K562 (cell line): ENCODE data around the gene TXNDC8. TPM values are rescaled to one million over a fixed set of nuclear protein-coding genes. Genes with fewer than 3 reads are reported as not detected.
A peak's percentile ranks its signal among the peaks of the same experiment; 100 is the strongest.

Experiments used
- polyA plus RNA-seq, 8 experiments: library from polyadenylated mRNA; depleted of rRNA in 4 of 8; stranded (reverse) in 5 of 8; unstranded in 3 of 8; fragments of >200 nt; fragmentation: Nextera tagmentation in 2 of 8; fragmentation: Illumina TruSeq in 1 of 8; extraction: Ambion mirVana in 2 of 8; extraction: Trizol in 1 of 8; gene quantifications; 2 replicates each; pipeline versions ENCODE4 v1.2.1 to v1.2.3, GENCODE V29; 2011 to 2014; ENCODE audit warnings: inconsistent platforms in 1 of 8, missing spikeins in 1 of 8
- total RNA-seq, 7 experiments: library from RNA; depleted of rRNA in 6 of 7; stranded (reverse); fragments of >200 nt in 6 of 7; fragmentation: Illumina TruSeq in 2 of 7; extraction: Trizol in 2 of 7; gene quantifications; 2 replicates each; pipeline versions ENCODE4 v1.2.1 to v1.2.3, GENCODE V29; 2011 to 2021; ENCODE audit warnings: low replicate concordance in 1 of 7
- TF ChIP-seq, protein P1 (sequence below), 2 experiments: fragments of 450-650 bp; formaldehyde crosslinking in 1 of 2; IDR thresholded peaks; 2 replicates each; pipeline versions ENCODE4 v1.4.0 to v1.6.1; 2014 to 2020; ENCODE audit warnings: mild to moderate bottlenecking in 2 of 2, borderline replicate concordance in 1 of 2, low read depth in 1 of 2
- TF ChIP-seq, protein P2 (sequence below), 2 experiments: fragments of 150-350 bp in 1 of 2; IDR thresholded peaks; 2 replicates each; pipeline ENCODE4 v1.6.1; 2012 to 2016; ENCODE audit warnings: low read depth in 2 of 2, low read length in 2 of 2, mild to moderate bottlenecking in 1 of 2, moderate library complexity in 1 of 2

Gene TXNDC8
- total and polyA plus RNA-seq, 9 of the 15 experiments (the other 6 are each of a cell fraction or from before 2014, with no cell fraction given), result not detected

DNA sequence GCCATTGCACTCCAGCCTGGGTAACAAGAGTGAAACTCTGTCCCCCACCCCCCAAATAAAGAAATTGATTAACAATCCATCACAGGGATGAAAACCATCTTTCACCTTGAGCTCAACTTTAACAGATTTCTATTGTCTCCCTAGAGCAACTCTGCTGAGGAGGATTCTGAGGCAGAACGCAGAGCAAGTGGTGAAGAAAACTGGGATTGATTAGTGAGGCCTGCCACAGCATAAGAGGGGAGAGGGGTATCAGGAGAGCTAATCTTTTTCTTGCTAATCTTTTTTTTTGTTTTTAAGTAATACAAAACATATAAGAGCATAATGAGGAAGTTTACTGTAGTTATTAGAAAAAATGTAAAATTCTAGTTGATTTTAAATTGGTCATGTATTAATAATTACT lies 8.9 kb downstream of the TXNDC8 start (continued):
- TF ChIP-seq, protein P1, sequence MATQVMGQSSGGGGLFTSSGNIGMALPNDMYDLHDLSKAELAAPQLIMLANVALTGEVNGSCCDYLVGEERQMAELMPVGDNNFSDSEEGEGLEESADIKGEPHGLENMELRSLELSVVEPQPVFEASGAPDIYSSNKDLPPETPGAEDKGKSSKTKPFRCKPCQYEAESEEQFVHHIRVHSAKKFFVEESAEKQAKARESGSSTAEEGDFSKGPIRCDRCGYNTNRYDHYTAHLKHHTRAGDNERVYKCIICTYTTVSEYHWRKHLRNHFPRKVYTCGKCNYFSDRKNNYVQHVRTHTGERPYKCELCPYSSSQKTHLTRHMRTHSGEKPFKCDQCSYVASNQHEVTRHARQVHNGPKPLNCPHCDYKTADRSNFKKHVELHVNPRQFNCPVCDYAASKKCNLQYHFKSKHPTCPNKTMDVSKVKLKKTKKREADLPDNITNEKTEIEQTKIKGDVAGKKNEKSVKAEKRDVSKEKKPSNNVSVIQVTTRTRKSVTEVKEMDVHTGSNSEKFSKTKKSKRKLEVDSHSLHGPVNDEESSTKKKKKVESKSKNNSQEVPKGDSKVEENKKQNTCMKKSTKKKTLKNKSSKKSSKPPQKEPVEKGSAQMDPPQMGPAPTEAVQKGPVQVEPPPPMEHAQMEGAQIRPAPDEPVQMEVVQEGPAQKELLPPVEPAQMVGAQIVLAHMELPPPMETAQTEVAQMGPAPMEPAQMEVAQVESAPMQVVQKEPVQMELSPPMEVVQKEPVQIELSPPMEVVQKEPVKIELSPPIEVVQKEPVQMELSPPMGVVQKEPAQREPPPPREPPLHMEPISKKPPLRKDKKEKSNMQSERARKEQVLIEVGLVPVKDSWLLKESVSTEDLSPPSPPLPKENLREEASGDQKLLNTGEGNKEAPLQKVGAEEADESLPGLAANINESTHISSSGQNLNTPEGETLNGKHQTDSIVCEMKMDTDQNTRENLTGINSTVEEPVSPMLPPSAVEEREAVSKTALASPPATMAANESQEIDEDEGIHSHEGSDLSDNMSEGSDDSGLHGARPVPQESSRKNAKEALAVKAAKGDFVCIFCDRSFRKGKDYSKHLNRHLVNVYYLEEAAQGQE (IDR thresholded peaks at IDR 0.05; ENCODE audit: borderline replicate concordance), result peak; percentile 31; the same call in 1 of the 2 replicates
- TF ChIP-seq, protein P1 (CRISPR knock-in tag; IDR thresholded peaks at IDR 0.05; ENCODE audit: low read depth), result no peak
- TF ChIP-seq, protein P2, sequence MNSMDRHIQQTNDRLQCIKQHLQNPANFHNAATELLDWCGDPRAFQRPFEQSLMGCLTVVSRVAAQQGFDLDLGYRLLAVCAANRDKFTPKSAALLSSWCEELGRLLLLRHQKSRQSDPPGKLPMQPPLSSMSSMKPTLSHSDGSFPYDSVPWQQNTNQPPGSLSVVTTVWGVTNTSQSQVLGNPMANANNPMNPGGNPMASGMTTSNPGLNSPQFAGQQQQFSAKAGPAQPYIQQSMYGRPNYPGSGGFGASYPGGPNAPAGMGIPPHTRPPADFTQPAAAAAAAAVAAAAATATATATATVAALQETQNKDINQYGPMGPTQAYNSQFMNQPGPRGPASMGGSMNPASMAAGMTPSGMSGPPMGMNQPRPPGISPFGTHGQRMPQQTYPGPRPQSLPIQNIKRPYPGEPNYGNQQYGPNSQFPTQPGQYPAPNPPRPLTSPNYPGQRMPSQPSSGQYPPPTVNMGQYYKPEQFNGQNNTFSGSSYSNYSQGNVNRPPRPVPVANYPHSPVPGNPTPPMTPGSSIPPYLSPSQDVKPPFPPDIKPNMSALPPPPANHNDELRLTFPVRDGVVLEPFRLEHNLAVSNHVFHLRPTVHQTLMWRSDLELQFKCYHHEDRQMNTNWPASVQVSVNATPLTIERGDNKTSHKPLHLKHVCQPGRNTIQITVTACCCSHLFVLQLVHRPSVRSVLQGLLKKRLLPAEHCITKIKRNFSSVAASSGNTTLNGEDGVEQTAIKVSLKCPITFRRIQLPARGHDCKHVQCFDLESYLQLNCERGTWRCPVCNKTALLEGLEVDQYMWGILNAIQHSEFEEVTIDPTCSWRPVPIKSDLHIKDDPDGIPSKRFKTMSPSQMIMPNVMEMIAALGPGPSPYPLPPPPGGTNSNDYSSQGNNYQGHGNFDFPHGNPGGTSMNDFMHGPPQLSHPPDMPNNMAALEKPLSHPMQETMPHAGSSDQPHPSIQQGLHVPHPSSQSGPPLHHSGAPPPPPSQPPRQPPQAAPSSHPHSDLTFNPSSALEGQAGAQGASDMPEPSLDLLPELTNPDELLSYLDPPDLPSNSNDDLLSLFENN (IDR thresholded peaks at IDR 0.05; ENCODE audit: low read depth in 2 of 2, low read length in 2 of 2), result peak in 1 of 2 experiments; percentile 69; a peak in 2 of 4 replicates
